ENCODE data around the gene CXXC5.

The CXXC5 gene

DNA sequence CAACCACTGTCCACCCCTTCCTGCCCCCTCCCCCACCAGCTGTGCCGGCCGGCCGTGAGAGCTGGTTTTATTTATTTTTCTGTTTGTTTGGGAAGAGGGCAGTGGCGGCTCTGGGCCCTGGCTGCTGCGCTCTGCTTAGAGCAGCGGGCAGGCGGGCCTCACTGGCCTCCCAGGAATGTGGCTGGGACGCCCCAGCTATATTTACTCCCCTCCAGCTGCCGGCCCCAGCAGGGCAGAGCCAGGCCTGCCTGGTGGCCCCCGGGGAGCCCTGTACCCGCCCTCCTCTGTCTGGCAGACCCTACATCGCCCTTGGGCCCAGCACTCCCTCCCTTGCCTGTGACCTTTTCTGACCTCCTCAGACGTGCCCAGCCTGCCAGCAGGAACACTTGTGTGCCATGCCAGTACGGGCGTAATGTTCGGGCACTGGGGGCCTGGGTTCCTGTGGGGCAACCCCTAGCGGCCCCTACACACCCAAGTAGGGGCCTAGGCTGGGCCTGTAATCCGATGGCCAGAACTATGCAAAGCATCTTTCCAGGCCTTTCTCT, 7.7 kb downstream of the CXXC5 start:
- TF ChIP-seq ZFX (IDR thresholded peaks at IDR 0.05; ENCODE audit: borderline replicate concordance), result no peak
- TF ChIP-seq, protein P1, sequence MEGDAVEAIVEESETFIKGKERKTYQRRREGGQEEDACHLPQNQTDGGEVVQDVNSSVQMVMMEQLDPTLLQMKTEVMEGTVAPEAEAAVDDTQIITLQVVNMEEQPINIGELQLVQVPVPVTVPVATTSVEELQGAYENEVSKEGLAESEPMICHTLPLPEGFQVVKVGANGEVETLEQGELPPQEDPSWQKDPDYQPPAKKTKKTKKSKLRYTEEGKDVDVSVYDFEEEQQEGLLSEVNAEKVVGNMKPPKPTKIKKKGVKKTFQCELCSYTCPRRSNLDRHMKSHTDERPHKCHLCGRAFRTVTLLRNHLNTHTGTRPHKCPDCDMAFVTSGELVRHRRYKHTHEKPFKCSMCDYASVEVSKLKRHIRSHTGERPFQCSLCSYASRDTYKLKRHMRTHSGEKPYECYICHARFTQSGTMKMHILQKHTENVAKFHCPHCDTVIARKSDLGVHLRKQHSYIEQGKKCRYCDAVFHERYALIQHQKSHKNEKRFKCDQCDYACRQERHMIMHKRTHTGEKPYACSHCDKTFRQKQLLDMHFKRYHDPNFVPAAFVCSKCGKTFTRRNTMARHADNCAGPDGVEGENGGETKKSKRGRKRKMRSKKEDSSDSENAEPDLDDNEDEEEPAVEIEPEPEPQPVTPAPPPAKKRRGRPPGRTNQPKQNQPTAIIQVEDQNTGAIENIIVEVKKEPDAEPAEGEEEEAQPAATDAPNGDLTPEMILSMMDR (IDR thresholded peaks at IDR 0.05), result no peak
- no peak overlapping the region for H3K27ac ChIP-seq

DNA sequence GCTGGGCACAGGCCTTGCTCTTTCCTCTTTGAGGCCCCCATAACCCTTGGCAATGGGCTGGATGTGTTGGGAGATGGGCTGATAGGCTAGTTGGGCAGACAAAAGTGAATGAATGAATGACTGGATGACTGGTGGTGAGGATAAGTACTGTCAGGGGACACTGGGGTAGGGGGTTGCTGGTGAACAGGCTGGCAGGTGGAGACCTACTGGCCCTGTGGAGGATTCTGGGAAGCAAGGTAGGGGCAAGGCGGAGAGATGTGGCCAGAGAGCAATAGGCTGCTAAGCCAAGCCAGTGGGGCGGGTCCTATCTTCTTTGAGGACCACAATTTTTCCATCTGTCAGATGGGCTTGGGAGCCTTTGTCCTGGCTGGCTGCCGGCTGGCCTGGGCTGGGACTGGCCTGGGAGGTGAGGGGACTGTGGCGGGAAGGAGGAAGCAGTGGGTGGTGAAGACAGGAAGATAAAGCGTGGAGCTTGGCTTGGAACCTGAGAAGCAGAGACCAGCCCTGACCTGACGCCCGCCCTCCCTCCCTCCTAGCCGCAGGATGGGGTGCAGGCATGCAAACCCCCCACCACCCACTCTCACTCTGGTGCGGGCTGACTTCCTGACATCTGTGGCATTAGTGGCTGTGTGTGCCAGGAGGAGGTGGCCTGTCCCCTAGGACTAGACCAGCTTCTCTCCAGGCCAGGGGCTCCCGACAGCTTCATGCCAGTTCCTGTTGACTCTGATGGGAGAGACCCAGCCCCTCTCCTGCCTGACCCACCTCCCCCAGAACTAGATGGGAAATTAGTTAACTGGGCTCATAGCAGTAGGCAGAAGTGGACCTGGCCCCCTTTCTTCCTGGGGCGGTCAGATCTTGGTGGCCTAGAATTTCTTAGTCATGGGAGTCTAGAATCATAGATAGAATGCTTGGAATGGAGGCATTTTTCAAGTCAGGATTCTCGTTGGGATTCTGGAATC, 9.5 kb downstream of the CXXC5 start:
- no peak for TF ChIP-seq ZFX (IDR thresholded peaks at IDR 0.05; ENCODE audit: borderline replicate concordance)
- TF ChIP-seq, protein P1 (IDR thresholded peaks at IDR 0.05), result no peak
- H3K27ac ChIP-seq, result no peak overlapping the region

DNA sequence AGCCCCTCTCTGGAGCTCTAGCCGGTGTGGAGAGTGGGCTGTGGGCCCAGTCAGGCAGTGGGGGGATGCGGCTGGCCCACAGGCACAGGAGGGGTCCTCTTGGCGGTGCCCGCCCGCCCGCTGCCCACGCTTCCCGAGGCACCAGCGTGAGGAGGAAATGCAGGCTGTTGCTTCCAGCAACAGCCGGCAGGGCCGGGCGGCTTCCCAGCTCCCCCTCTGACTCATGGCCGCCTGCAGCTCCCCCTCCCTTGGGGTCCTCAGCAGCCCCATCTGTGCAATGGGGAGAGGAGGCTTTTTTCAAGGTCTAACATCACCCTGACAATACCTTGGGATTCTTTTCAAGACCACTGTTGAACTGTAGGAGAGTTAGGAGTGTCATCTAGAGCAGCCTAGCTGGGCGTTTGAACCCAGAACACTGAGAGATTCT, 10.4 kb downstream of the CXXC5 start:
- TF ChIP-seq, protein P1 (IDR thresholded peaks at IDR 0.05), result no peak
- no peak for TF ChIP-seq ZFX (IDR thresholded peaks at IDR 0.05; ENCODE audit: borderline replicate concordance)
- no peak overlapping the region for H3K27ac ChIP-seq

DNA sequence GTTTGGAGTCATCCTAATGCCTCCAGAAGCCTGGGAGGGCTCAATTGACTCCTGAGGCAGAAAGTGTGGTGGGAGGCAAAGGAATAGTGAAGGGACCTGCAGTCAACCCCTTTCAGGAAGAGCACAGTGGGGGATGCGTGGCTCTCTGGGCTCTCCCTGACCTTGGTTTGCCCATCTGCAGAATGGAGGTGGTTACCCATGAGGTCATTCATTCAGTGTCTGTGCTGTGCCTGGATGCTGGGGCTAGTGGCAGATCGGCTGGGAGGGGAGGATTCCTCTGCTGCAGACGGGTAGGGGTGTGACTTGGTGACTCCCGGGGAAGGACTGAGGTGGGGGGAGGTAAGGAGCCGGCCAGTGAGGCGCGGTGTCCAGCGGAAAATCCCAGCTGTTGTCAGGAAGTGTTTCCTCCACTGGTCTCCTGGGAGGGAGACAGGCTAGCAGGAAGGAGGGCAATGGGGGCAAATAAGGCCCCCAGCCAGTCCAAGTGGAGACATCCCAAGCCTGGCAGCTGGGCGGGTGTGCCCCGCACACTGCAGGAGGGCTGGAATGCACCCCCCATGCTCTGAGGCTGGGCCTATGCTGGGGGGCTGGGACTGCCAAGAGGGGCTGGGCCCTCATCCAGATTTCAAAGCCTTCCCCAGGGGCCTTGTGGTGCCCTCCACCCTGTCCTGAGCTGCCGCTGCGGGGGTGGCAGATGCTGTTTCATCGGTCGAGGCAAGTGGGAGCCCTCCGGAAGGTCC, 10.9 kb downstream of the CXXC5 start:
- TF ChIP-seq ZFX (IDR thresholded peaks at IDR 0.05; ENCODE audit: borderline replicate concordance), result no peak
- H3K27ac ChIP-seq, result no peak overlapping the region

DNA sequence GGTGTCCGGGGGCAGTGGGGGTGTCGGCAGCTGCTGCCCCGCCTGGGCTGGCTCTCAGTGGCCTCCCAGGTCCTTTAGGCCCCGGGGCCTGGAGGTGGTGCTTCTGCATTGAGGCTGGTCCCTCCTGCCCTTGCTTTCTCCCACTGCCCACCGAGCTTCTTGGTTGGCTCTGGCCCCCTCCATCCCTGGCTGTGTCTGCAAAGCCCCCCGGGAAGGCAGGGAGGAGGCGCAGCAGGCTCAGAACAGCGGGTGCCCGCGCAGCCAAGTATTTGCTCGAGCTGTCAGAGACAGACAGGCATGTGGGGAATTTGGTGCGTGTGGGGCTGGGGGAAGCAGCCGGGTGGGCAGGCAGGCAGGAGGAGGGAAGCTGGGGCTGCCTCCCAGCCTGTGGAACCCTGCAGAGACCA, 11.5 kb downstream of the CXXC5 start:
- no peak overlapping the region for H3K27ac ChIP-seq
- TF ChIP-seq, protein P1 (IDR thresholded peaks at IDR 0.05), result no peak
- no peak for TF ChIP-seq ZFX (IDR thresholded peaks at IDR 0.05; ENCODE audit: borderline replicate concordance)

DNA sequence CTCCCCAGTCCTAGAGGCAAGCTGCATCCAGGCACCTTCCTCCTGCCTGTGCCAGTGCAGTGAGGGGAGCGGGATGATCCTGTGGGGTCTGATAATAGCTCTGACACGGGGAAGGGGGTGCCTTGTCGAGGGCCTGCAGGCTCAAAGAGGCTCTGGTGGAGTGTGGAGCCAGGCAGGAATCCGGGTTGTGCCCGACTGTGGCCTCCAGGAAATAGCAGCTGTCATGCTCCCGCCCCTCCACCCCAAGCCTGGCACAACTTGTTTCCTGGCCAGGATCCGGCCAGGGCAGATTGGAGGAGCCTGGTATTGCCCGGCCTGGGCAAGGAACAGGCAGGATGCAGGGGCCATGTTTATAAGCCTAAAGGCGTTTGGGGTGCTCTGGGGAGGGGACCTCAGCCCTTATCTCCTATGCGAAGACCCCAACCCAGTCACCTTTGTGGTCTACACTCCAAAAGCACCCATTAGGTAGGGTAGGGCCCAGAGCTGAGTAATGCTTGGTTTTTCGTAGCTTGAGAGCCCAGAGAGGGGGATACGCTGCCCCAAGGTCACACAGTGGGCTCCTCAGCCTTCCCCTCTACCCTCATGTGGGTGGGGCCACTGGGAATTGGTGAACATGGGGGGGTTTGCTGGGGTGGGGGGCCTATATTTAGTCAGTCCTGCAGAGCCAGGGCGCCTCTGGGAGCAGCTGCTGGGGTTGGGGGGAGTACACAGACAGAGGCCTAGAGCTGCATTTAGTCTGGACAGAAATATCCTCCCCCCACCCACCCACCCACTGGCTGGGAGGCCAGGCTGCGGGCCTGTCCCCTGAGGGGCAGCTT, 12.2 kb downstream of the CXXC5 start:
- no peak overlapping the region for H3K27ac ChIP-seq
- TF ChIP-seq, protein P1 (IDR thresholded peaks at IDR 0.05), result no peak
- TF ChIP-seq ZFX (IDR thresholded peaks at IDR 0.05; ENCODE audit: borderline replicate concordance), result no peak
